Stimulated activated CD4-positive, alpha-beta T cell treated with anti-CD3 and anti-CD28 coated beads, Interleukin-4, amount 100 ng/mL, for 4 hours (primary cell): Measurements from ENCODE around the gene NUPR1.
"Not testable (repeated sequence)": the region's sequence is repeated elsewhere in the genome, so short reads cannot be mapped to it uniquely, and the experiment has no call there.

Source experiments
- DNase-seq, 2 experiments: peaks; one replicate each; pipeline ENCODE4 v3.0.0-alpha.2; 2020

NUPR1 gene

GRCh38 chr16:28497861-28498599, 40.7 kb downstream of the NUPR1 start:
- DNase-seq = no peak

- no peak for DNase-seq
Observed at GRCh38 chr16:28497386-28497785, 41.4 kb downstream of the NUPR1 start.

GRCh38 chr16:28496844-28497243, 41.9 kb downstream of the NUPR1 start:
- DNase-seq = no peak

- no peak for DNase-seq
Observed at GRCh38 chr16:28495795-28496749, 42.7 kb downstream of the NUPR1 start.

GRCh38 chr16:28495098-28495793, 43.5 kb downstream of the NUPR1 start:
- DNase-seq = no peak

- DNase-seq = peak; percentile 66 to 89
Observed at GRCh38 chr16:28494121-28494851, 44.5 kb downstream of the NUPR1 start, which contains the start of gene APOBR. APOBR (plus strand) TSS chr16:28494643; CDS start chr16:28494682, 39 bp downstream.

- DNase-seq = no peak
Observed at GRCh38 chr16:28492511-28492910, 46.3 kb downstream of the NUPR1 start.

- DNase-seq = peak; percentile 72 to 88
Observed at GRCh38 chr16:28491970-28492474, 46.8 kb downstream of the NUPR1 start, which contains the start of gene CLN3. CLN3 (minus strand) TSS chr16:28492074; CDS start chr16:28491759, 315 bp downstream.

GRCh38 chr16:28491230-28491969, 47.4 kb downstream of the NUPR1 start:
- DNase-seq = no peak

GRCh38 chr16:28486266-28486665, 52.5 kb downstream of the NUPR1 start:
- DNase-seq = no peak

GRCh38 chr16:28483361-28483760, 55.4 kb downstream of the NUPR1 start:
- DNase-seq = not testable (repeated sequence)
